Thyroid gland (tissue), 4 donors: Measurements from ENCODE around the gene ARHGAP24.

Experiments
- CTCF ChIP-seq, 6 experiments: fragments of 200-600 bp in 3 of 6; fragments of 450-650 bp in 3 of 6; sonication (generic) in 3 of 6; IDR thresholded peaks; one replicate each; pipeline ENCODE4 v1.5.1; 2016 to 2019; ENCODE audit warnings: antibody characterized with exemption in 6 of 6, mild to moderate bottlenecking in 2 of 6, inconsistent platforms in 1 of 6, moderate library complexity in 1 of 6
- POLR2A ChIP-seq, 2 donors: fragments of 450-650 bp; IDR thresholded peaks; one replicate each; pipeline ENCODE4 v1.6.1; 2017; ENCODE audit warnings: antibody characterized with exemption in 2 of 2, mild to moderate bottlenecking in 2 of 2, moderate library complexity in 1 of 2

- no peak for TF ChIP-seq CTCF (IDR thresholded peaks at IDR 0.05)
- TF ChIP-seq POLR2A (IDR thresholded peaks at IDR 0.05): no peak
Observed at GRCh38 chr4:85543832-85544231, 68.9 kb downstream of the ARHGAP24 start.
